Neural cell (in vitro differentiated cells): ENCODE results near the gene ELFN1.

Experiments
- EP300 ChIP-seq: fragments of 450-650 bp; conservative IDR thresholded peaks from 2 replicates; pipeline ENCODE4 v1.6.1; 2014; ENCODE audit warnings: antibody characterized with exemption, mild to moderate bottlenecking, moderate library complexity; ENCODE audit not compliant: poor library complexity, severe bottlenecking
- EZH2 ChIP-seq: fragments of 200-600, 300-800 bp; shearing (Covaris generic), sonication (generic); IDR thresholded peaks from 2 replicates; pipeline ENCODE4 v1.6.1; 2014; ENCODE audit warnings: antibody characterized with exemption, low read length, borderline replicate concordance, mild to moderate bottlenecking; ENCODE audit not compliant: insufficient read depth, poor library complexity, severe bottlenecking
- MXI1 ChIP-seq: fragments of 450-650 bp; conservative IDR thresholded peaks from 2 replicates; pipeline ENCODE4 v1.6.1; 2014; ENCODE audit warnings: antibody characterized with exemption, mild to moderate bottlenecking; ENCODE audit not compliant: poor library complexity, severe bottlenecking
- POLR2AphosphoS5 ChIP-seq: IDR thresholded peaks from 2 replicates; pipeline ENCODE4 v1.6.1; 2012
- RAD21 ChIP-seq: fragments of 450-650 bp; conservative IDR thresholded peaks from 2 replicates; pipeline ENCODE4 v1.6.1; 2014; ENCODE audit warnings: antibody characterized with exemption, mild to moderate bottlenecking, moderate library complexity
- SMC3 ChIP-seq: fragments of 450-650 bp; conservative IDR thresholded peaks from 2 replicates; pipeline ENCODE4 v1.6.1; 2014; ENCODE audit warnings: antibody characterized with exemption, mild to moderate bottlenecking, moderate library complexity; ENCODE audit not compliant: poor library complexity
- TAF1 ChIP-seq: IDR thresholded peaks from 2 replicates; pipeline ENCODE4 v1.6.1; 2012; ENCODE audit warnings: low read depth
- TF ChIP-seq, protein P1 (sequence below): fragments of 450-650 bp; IDR thresholded peaks from 2 replicates; pipeline ENCODE4 v1.5.1; 2014; ENCODE audit warnings: antibody characterized with exemption, mild to moderate bottlenecking, moderate library complexity; ENCODE audit not compliant: poor library complexity, severe bottlenecking
- TF ChIP-seq, protein P2 (sequence below): IDR thresholded peaks from 2 replicates; pipeline ENCODE4 v1.6.1; 2012; ENCODE audit warnings: borderline replicate concordance

DNA sequence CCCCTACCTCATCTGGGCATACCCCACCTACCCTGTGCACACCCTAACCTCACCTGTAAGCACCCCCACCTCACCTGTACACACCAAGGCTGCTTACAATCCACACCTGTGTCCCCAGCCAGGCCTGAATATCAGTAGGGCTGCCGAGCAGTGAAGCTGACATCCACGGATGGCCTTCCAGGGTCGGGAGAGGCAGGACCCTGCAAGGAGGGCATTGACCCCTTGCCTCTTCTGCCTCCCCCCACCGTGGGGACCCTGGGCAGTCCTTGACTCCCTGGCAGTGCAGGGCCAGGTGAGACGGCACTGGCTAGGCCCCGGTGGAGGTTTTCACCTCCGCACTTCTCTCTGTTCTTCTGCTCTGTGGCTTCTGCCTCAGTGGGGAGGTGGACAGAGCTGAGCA, 37.6 kb upstream of the ELFN1 start:
- TF ChIP-seq, protein P1, sequence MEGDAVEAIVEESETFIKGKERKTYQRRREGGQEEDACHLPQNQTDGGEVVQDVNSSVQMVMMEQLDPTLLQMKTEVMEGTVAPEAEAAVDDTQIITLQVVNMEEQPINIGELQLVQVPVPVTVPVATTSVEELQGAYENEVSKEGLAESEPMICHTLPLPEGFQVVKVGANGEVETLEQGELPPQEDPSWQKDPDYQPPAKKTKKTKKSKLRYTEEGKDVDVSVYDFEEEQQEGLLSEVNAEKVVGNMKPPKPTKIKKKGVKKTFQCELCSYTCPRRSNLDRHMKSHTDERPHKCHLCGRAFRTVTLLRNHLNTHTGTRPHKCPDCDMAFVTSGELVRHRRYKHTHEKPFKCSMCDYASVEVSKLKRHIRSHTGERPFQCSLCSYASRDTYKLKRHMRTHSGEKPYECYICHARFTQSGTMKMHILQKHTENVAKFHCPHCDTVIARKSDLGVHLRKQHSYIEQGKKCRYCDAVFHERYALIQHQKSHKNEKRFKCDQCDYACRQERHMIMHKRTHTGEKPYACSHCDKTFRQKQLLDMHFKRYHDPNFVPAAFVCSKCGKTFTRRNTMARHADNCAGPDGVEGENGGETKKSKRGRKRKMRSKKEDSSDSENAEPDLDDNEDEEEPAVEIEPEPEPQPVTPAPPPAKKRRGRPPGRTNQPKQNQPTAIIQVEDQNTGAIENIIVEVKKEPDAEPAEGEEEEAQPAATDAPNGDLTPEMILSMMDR, result no peak
- no peak for TF ChIP-seq MXI1
- TF ChIP-seq POLR2AphosphoS5, result no peak
- TF ChIP-seq, protein P2, sequence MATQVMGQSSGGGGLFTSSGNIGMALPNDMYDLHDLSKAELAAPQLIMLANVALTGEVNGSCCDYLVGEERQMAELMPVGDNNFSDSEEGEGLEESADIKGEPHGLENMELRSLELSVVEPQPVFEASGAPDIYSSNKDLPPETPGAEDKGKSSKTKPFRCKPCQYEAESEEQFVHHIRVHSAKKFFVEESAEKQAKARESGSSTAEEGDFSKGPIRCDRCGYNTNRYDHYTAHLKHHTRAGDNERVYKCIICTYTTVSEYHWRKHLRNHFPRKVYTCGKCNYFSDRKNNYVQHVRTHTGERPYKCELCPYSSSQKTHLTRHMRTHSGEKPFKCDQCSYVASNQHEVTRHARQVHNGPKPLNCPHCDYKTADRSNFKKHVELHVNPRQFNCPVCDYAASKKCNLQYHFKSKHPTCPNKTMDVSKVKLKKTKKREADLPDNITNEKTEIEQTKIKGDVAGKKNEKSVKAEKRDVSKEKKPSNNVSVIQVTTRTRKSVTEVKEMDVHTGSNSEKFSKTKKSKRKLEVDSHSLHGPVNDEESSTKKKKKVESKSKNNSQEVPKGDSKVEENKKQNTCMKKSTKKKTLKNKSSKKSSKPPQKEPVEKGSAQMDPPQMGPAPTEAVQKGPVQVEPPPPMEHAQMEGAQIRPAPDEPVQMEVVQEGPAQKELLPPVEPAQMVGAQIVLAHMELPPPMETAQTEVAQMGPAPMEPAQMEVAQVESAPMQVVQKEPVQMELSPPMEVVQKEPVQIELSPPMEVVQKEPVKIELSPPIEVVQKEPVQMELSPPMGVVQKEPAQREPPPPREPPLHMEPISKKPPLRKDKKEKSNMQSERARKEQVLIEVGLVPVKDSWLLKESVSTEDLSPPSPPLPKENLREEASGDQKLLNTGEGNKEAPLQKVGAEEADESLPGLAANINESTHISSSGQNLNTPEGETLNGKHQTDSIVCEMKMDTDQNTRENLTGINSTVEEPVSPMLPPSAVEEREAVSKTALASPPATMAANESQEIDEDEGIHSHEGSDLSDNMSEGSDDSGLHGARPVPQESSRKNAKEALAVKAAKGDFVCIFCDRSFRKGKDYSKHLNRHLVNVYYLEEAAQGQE, result no peak
- no peak for TF ChIP-seq SMC3
- no peak for TF ChIP-seq RAD21
- no peak for TF ChIP-seq EZH2
- TF ChIP-seq TAF1, result no peak
- TF ChIP-seq EP300, result no peak
